ENCODE measurements around the gene ACACB. TPM values are rescaled to one million over a fixed set of nuclear protein-coding genes. Genes with fewer than 3 reads are reported as not detected.

The ACACB gene
- total and polyA plus RNA-seq, 8 donors, result 12.5 to 21.3 (median 15.8) TPM

DNA sequence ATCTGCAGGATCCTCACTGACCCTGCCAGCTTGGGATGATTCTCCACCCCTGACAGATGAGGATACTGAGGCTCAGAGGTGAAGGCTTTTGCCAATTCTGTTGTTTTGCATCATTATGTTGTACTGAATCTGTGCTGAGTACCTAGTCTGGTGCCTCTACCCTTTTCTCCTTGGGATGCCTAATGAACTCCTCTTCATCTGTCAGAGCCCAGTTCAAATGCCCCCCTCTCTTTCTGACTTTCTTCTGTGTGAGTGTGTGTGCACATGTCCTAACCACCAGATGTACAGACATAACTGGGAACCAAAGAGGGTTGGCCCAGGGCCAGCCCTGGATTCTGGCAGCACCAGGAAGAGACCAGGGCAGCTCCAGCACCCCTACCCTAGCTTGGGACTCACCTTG lies 169.9 kb downstream of the ACACB start:
- Histone ChIP-seq H3K4me3 (no peak overlapping the region), H3K36me3 (no peaks in the 10 kb centered on the region), H3K27me3 (peaks cover 0 to 26% of the 10 kb centered on the region in 2 donors), H3K27ac (no peak overlapping the region), H3K4me1 (no peaks in the 10 kb centered on the region), H3K9me3 (no peaks in the 10 kb centered on the region)
- ATAC-seq (no peak), DNase-seq (no peak)
- TF ChIP-seq, protein P1, sequence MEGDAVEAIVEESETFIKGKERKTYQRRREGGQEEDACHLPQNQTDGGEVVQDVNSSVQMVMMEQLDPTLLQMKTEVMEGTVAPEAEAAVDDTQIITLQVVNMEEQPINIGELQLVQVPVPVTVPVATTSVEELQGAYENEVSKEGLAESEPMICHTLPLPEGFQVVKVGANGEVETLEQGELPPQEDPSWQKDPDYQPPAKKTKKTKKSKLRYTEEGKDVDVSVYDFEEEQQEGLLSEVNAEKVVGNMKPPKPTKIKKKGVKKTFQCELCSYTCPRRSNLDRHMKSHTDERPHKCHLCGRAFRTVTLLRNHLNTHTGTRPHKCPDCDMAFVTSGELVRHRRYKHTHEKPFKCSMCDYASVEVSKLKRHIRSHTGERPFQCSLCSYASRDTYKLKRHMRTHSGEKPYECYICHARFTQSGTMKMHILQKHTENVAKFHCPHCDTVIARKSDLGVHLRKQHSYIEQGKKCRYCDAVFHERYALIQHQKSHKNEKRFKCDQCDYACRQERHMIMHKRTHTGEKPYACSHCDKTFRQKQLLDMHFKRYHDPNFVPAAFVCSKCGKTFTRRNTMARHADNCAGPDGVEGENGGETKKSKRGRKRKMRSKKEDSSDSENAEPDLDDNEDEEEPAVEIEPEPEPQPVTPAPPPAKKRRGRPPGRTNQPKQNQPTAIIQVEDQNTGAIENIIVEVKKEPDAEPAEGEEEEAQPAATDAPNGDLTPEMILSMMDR (IDR thresholded peaks at IDR 0.05), result no peak
- intact Hi-C loops (cut with DNase I), result no loop called here

GRCh38 chr12:109286652-109287051 lies 170.3 kb downstream of the ACACB start:
- intact Hi-C loops (cut with DNase I), result no loop called here
- DNase-seq (no peak), ATAC-seq (no peak)
- no peaks in the 10 kb centered on the region for H3K4me1 ChIP-seq
- TF ChIP-seq, protein P1 (IDR thresholded peaks at IDR 0.05), result no peak
- H3K27ac ChIP-seq, result no peak overlapping the region
- no peaks in the 10 kb centered on the region for H3K9me3 ChIP-seq
- peaks cover 0 to 30% of the 10 kb centered on the region in 2 donors for H3K27me3 ChIP-seq
- H3K36me3 ChIP-seq, result no peaks in the 10 kb centered on the region
- no peak overlapping the region for H3K4me3 ChIP-seq

GRCh38 chr12:109287181-109287580 lies 170.8 kb downstream of the ACACB start:
- intact Hi-C loops (cut with DNase I), result no loop called here
- no peak for ATAC-seq
- TF ChIP-seq, protein P1 (IDR thresholded peaks at IDR 0.05), result no peak

GRCh38 chr12:109287811-109288469 lies 171.6 kb downstream of the ACACB start:
- TF ChIP-seq, protein P1 (IDR thresholded peaks at IDR 0.05), result no peak
- H3K27me3 ChIP-seq, result peaks cover 0 to 43% of the 10 kb centered on the region in 2 donors
- H3K27ac ChIP-seq, result no peak overlapping the region
- no peaks in the 10 kb centered on the region for H3K4me1 ChIP-seq
- no peaks in the 10 kb centered on the region for H3K36me3 ChIP-seq
- no peak for DNase-seq
- no peak overlapping the region for H3K4me3 ChIP-seq
- intact Hi-C loops (cut with DNase I), result no loop called here
- no peaks in the 10 kb centered on the region for H3K9me3 ChIP-seq
- ATAC-seq, result no peak

More at GRCh38 chr12:109287181-109287580, 170.8 kb downstream of the ACACB start:
- Histone ChIP-seq H3K36me3 (no peaks in the 10 kb centered on the region), H3K27ac (no peak overlapping the region), H3K27me3 (peaks cover 0 to 35% of the 10 kb centered on the region in 2 donors), H3K9me3 (no peaks in the 10 kb centered on the region), H3K4me1 (no peaks in the 10 kb centered on the region), H3K4me3 (no peak overlapping the region)
- no peak for DNase-seq

DNA sequence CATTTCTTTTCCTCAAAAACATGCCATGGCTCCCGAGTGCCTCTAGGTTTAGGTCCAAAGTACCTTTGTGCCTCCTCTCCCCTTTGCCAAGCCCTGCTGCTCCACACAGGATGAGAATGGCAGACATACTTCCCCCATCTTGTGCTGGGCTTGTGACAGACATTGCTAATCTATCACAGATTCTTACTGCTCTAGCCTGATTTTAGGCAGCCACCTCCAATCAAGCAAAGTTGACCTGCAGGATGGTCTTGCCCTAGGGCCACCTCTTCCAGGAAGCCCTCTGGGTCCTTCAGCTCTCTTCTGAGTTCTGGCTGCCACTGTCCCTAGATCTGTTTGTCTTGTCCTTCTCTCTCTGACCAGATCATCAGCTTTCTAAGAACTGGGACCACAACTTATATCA lies 172.2 kb downstream of the ACACB start:
- peaks cover 0 to 49% of the 10 kb centered on the region in 2 donors for H3K27me3 ChIP-seq
- ATAC-seq, result no peak

More for the DNA sequence above, 172.2 kb downstream of the ACACB start:
- Histone ChIP-seq H3K27ac (no peak overlapping the region), H3K4me1 (no peaks in the 10 kb centered on the region), H3K36me3 (no peaks in the 10 kb centered on the region), H3K4me3 (no peak overlapping the region), H3K9me3 (no peaks in the 10 kb centered on the region)
- intact Hi-C loops (cut with DNase I), result no loop called here
- TF ChIP-seq, protein P1 (IDR thresholded peaks at IDR 0.05), result no peak
- no peak for DNase-seq
